CD14-positive monocyte (primary cell): ENCODE measurements around the gene PLEKHN1. TPM values are rescaled to one million over a fixed set of nuclear protein-coding genes. Genes with fewer than 3 reads are reported as not detected.
"Not testable (repeated sequence)": the region's sequence is repeated elsewhere in the genome, so short reads cannot be mapped to it uniquely, and the experiment has no call there.

ENCODE experiments used
- DNase-seq, 3 donors: peaks; one replicate each; pipeline ENCODE4 v3.0.0-alpha.2; 2011 to 2022
- H2AFZ ChIP-seq: 2 replicates; pipeline ENCODE4 v1.6.0; 2012; ENCODE audit warnings: mild to moderate bottlenecking, low read depth, low read length, inconsistent platforms; ENCODE audit not compliant: insufficient read depth, poor library complexity, severe bottlenecking
- H3K27ac ChIP-seq, 2 donors: 1 replicate in 1 of 2; 2 replicates in 1 of 2; pipeline ENCODE4 v1.5.1; 2012 to 2013; ENCODE audit warnings: low read length in 2 of 2, control low read depth in 1 of 2, inconsistent platforms in 1 of 2, low read depth in 1 of 2, mild to moderate bottlenecking in 1 of 2
- H3K27me3 ChIP-seq, 2 donors: one replicate each; pipeline versions ENCODE4 v1.6.0 to v1.6.1; 2011 to 2013; ENCODE audit warnings: low read length in 2 of 2; ENCODE audit not compliant: control insufficient read depth in 2 of 2, insufficient read depth in 2 of 2
- H3K36me3 ChIP-seq, 2 donors: replicated peaks in 1 of 2; 1 replicate in 1 of 2; 2 replicates in 1 of 2; pipeline versions ENCODE4 v1.5.1 to v1.6.1; 2012 to 2013; ENCODE audit warnings: low read length in 2 of 2, control low read depth in 1 of 2, inconsistent platforms in 1 of 2, mild to moderate bottlenecking in 1 of 2; ENCODE audit not compliant: insufficient read depth in 2 of 2, control insufficient read depth in 1 of 2
- H3K4me1 ChIP-seq, 2 donors: 1 replicate in 1 of 2; 2 replicates in 1 of 2; pipeline versions ENCODE4 v1.5.1 to v1.6.1; 2012 to 2013; ENCODE audit warnings: low read length in 2 of 2, control low read depth in 1 of 2, inconsistent platforms in 1 of 2, mild to moderate bottlenecking in 1 of 2, moderate library complexity in 1 of 2; ENCODE audit not compliant: insufficient read depth in 2 of 2, control insufficient read depth in 1 of 2
- H3K4me2 ChIP-seq: replicated peaks from 2 replicates; pipeline ENCODE3; 2012; ENCODE audit warnings: low read length, moderate library complexity, mild to moderate bottlenecking; ENCODE audit not compliant: poor library complexity, severe bottlenecking; ENCODE audit errors: extremely low read depth
- H3K4me3 ChIP-seq, 3 experiments: fragments of 200-600 bp in 1 of 3; sonication (generic) in 1 of 3; replicated peaks in 1 of 3; 1 replicate in 2 of 3; 2 replicates in 1 of 3; pipeline ENCODE4 v1.5.1; 2011 to 2013; ENCODE audit warnings: low read length in 3 of 3, mild to moderate bottlenecking in 3 of 3, control low read depth in 2 of 3, low read depth in 2 of 3, inconsistent platforms in 1 of 3, moderate library complexity in 1 of 3
- H3K79me2 ChIP-seq: 2 replicates; pipeline ENCODE4 v1.6.0; 2012; ENCODE audit warnings: mild to moderate bottlenecking, control low read depth, inconsistent platforms, low read length, moderate library complexity; ENCODE audit not compliant: insufficient read depth
- H3K9ac ChIP-seq: 2 replicates; pipeline ENCODE4 v1.6.0; 2017; ENCODE audit warnings: low read length, mild to moderate bottlenecking; ENCODE audit not compliant: insufficient read depth, poor library complexity, severe bottlenecking
- H3K9me3 ChIP-seq, 2 donors: replicated peaks in 1 of 2; 1 replicate in 1 of 2; 2 replicates in 1 of 2; pipeline versions ENCODE4 v1.5.1 to v1.6.1; 2012 to 2013; ENCODE audit warnings: low read length in 2 of 2, control low read depth in 1 of 2; ENCODE audit not compliant: control insufficient read depth in 1 of 2, insufficient read depth in 1 of 2
- H4K20me1 ChIP-seq: 2 replicates; pipeline ENCODE4 v1.6.0; 2012; ENCODE audit warnings: mild to moderate bottlenecking, low read length, control low read depth, moderate library complexity; ENCODE audit not compliant: insufficient read depth
- H3K27ac Mint-ChIP-seq, 7 donors: one replicate each; pipeline ENCODE4 v1.8.0; 2020; ENCODE audit warnings: mild to moderate bottlenecking in 7 of 7, mixed read lengths in 7 of 7, moderate library complexity in 6 of 7, inconsistent platforms in 2 of 7
- H3K27me3 Mint-ChIP-seq, 3 donors: one replicate each; pipeline ENCODE4 v1.8.0; 2021 to 2022; ENCODE audit warnings: low read depth in 3 of 3, mild to moderate bottlenecking in 3 of 3, mixed read lengths in 3 of 3, moderate library complexity in 3 of 3, inconsistent platforms in 1 of 3
- H3K36me3 Mint-ChIP-seq, 2 donors: one replicate each; pipeline ENCODE4 v1.8.0; 2020; ENCODE audit warnings: mixed read lengths in 2 of 2, inconsistent platforms in 1 of 2, mild to moderate bottlenecking in 1 of 2
- H3K4me1 Mint-ChIP-seq: one replicate; pipeline ENCODE4 v1.8.0; 2020; ENCODE audit warnings: mild to moderate bottlenecking, mixed read lengths
- H3K4me3 Mint-ChIP-seq, 2 donors: one replicate each; pipeline ENCODE4 v1.8.0; 2020; ENCODE audit warnings: mild to moderate bottlenecking in 2 of 2, mixed read lengths in 2 of 2, moderate library complexity in 1 of 2
- H3K9me3 Mint-ChIP-seq, 7 donors: one replicate each; pipeline ENCODE4 v1.8.0; 2020 to 2022; ENCODE audit warnings: mixed read lengths in 7 of 7, mild to moderate bottlenecking in 6 of 7, moderate library complexity in 6 of 7, inconsistent platforms in 2 of 7
- WGBS: methylation state at CpG from one replicate; pipeline ENCODE4 v1.1.5; 2013; ENCODE audit warnings: missing lambda C conversion rate; ENCODE audit not compliant: insufficient coverage; 5-methylcytosine and 5-hydroxymethylcytosine counted together
- intact Hi-C, 2 donors: fragments of 100-400 bp; cut with micrococcal nuclease; formaldehyde crosslinking; loops; one replicate each; pipeline versions ENCODE4 v1.15.0 to v1.15.1; 2023
- polyA plus RNA-seq, 3 donors: library from polyadenylated mRNA; depleted of rRNA in 1 of 3; unstranded in 2 of 3; stranded (reverse) in 1 of 3; fragments of 300-500 nt in 2 of 3; fragments of >200 nt in 1 of 3; fragmentation: Illumina TruSeq in 2 of 3; gene quantifications; 1 replicate in 2 of 3; 2 replicates in 1 of 3; pipeline ENCODE4 v1.2.3, GENCODE V29; 2012 to 2021
- TF ChIP-seq, protein P1 (sequence below): fragments of 200-600 bp; IDR thresholded peaks from one replicate; pipeline ENCODE4 v1.8.0; 2022; ENCODE audit warnings: antibody characterized with exemption, mild to moderate bottlenecking

The PLEKHN1 gene
- polyA plus RNA-seq, 3 donors, result 0.21 to 1.5 (median 0.62) TPM

DNA sequence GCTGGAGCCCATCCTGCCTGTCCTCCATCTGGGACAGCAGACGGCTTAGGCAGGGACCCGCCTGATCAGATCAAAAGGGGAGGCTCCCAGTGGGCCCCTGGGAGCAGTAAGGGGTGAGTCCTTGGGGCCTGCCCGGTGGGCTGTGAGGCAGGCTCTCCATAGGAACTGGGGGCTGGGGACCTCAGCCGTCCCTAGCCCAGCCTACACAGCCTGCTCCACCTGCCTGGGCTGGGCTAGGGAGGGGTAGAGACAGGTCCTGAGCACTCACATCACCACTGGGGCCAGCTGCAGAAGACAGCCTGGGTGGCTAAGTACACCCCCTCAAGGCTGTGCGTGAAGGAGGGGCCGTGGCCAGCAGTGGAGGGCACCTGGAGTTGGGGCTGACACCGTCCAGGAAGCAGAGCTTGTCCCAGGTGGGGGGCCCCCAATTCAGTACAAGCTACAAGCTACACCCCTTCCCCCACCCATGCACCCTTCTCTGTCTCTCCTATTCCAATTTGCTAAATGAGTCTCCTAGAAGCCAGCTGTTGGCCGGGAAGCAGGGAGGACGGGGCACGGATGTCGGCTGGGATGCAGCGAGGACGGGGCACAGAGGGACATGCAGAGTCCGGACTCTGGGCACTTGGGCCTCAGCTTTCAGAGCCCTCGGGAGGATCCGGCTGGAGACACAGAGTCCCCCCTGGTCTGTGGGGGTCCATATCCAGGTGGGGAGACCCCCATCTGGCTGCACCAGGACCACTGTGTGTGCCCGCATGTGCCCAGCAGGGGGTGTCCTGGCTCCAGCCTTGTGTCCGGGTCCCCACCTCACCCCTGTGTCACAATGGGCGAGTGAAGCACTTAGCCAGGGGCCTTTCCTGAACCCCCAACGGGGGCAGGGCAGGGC, 48.8 kb downstream of the PLEKHN1 start:
- H3K9me3 Mint-ChIP-seq, result peaks cover 0 to 5% (median 2%) of the 10 kb centered on the region in 7 donors
- peak overlapping the region in 1 of 2 donors; percentile 96 for H3K4me3 Mint-ChIP-seq
- Histone ChIP-seq H2AFZ (no peak overlapping the region), H3K9ac (no peak overlapping the region), H4K20me1 (no peaks in the 10 kb centered on the region), H3K79me2 (no peaks in the 10 kb centered on the region), H3K27me3 (no peaks in the 10 kb centered on the region), H3K4me1 (peaks cover 20 to 33% of the 10 kb centered on the region in 2 donors), H3K9me3 (no peaks in the 10 kb centered on the region), H3K4me3 (peak overlapping the region in 1 of 3 experiments; percentile 98), H3K4me2 (peak overlapping the region; percentile 83), H3K36me3 (no peaks in the 10 kb centered on the region), H3K27ac (no peak overlapping the region)
- TF ChIP-seq, protein P1, sequence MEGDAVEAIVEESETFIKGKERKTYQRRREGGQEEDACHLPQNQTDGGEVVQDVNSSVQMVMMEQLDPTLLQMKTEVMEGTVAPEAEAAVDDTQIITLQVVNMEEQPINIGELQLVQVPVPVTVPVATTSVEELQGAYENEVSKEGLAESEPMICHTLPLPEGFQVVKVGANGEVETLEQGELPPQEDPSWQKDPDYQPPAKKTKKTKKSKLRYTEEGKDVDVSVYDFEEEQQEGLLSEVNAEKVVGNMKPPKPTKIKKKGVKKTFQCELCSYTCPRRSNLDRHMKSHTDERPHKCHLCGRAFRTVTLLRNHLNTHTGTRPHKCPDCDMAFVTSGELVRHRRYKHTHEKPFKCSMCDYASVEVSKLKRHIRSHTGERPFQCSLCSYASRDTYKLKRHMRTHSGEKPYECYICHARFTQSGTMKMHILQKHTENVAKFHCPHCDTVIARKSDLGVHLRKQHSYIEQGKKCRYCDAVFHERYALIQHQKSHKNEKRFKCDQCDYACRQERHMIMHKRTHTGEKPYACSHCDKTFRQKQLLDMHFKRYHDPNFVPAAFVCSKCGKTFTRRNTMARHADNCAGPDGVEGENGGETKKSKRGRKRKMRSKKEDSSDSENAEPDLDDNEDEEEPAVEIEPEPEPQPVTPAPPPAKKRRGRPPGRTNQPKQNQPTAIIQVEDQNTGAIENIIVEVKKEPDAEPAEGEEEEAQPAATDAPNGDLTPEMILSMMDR, result no peak
- intact Hi-C loops, result loop anchor here in 1 of 2 donors (10.0 kb wide), 1 partner anchor 360 kb away; the partner anchor contains the start of gene AURKAIP1
- DNase-seq, result no peak
- peak overlapping the region in 1 of 7 donors; percentile 96 for H3K27ac Mint-ChIP-seq
- H3K27me3 Mint-ChIP-seq, result peaks cover 6 to 13% (median 12%) of the 10 kb centered on the region in 3 donors
- WGBS, result 85% methylated on average over 17 of the region's 20 CpGs
- no peaks in the 10 kb centered on the region for H3K36me3 Mint-ChIP-seq
- H3K4me1 Mint-ChIP-seq, result peaks cover 16% of the 10 kb centered on the region

GRCh38 chr1:1017397-1018320, 51.4 kb downstream of the PLEKHN1 start:
- not testable (repeated sequence) for H3K27ac ChIP-seq, H3K79me2 ChIP-seq, H3K27ac Mint-ChIP-seq, H4K20me1 ChIP-seq, H3K4me3 ChIP-seq, DNase-seq, H3K9ac ChIP-seq, H3K4me2 ChIP-seq, H3K9me3 ChIP-seq, H2AFZ ChIP-seq, H3K36me3 ChIP-seq, H3K36me3 Mint-ChIP-seq, H3K9me3 Mint-ChIP-seq
- H3K27me3 Mint-ChIP-seq, result peaks cover 22 to 31% (median 28%) of the 10 kb centered on the region in 3 donors
- H3K4me1 ChIP-seq, result peaks cover 26 to 45% of the 10 kb centered on the region in 2 donors
- 89% methylated on average over 8 of the region's 17 CpGs for WGBS
- H3K4me1 Mint-ChIP-seq, result peaks cover 19% of the 10 kb centered on the region
- H3K27me3 ChIP-seq, result peaks cover 7 to 22% of the 10 kb centered on the region in 2 donors
- intact Hi-C loops, result loop anchor here in 1 of 2 donors (10.0 kb wide), 1 partner anchor 357 kb away; the partner anchor contains the start of gene AURKAIP1
- peak overlapping the region in 1 of 2 donors; percentile 39 for H3K4me3 Mint-ChIP-seq

- H3K4me2 ChIP-seq, DNase-seq, H3K79me2 ChIP-seq, H3K27ac ChIP-seq, H3K9me3 ChIP-seq, H3K9me3 Mint-ChIP-seq, H3K36me3 ChIP-seq, H3K9ac ChIP-seq, H2AFZ ChIP-seq, H4K20me1 ChIP-seq, H3K4me3 Mint-ChIP-seq, H3K36me3 Mint-ChIP-seq, H3K27ac Mint-ChIP-seq, H3K4me3 ChIP-seq: not testable (repeated sequence)
- 90% methylated on average over 23 of the region's 26 CpGs for WGBS
- intact Hi-C loops, result loop anchor here in 1 of 2 donors (10.0 kb wide), 1 partner anchor 356 kb away; the partner anchor contains the start of gene AURKAIP1
- peaks cover 16% of the 10 kb centered on the region for H3K4me1 Mint-ChIP-seq
- H3K27me3 ChIP-seq, result peaks cover 7 to 29% of the 10 kb centered on the region in 2 donors
- H3K4me1 ChIP-seq, result peaks cover 23 to 41% of the 10 kb centered on the region in 2 donors
- peaks cover 27 to 37% (median 35%) of the 10 kb centered on the region in 3 donors for H3K27me3 Mint-ChIP-seq
Observed at GRCh38 chr1:1018321-1018685, 52.0 kb downstream of the PLEKHN1 start.
